HG03521 (cell line): ENCODE results near the gene CNOT11.
"Not testable (repeated sequence)": the region's sequence is repeated elsewhere in the genome, so short reads cannot be mapped to it uniquely, and the experiment has no call there.

Experiments used
- ATAC-seq: cut with Tn5 transposase; IDR thresholded peaks from one replicate; pipeline ENCODE4 v1.9.1; 2021; ENCODE audit warnings: mild to moderate bottlenecking, moderate library complexity; ENCODE audit not compliant: unreplicated experiment

Gene CNOT11

GRCh38 chr2:101244899-101245298 is 7.8 kb upstream of the CNOT11 start:
- not testable (repeated sequence) for ATAC-seq

DNA sequence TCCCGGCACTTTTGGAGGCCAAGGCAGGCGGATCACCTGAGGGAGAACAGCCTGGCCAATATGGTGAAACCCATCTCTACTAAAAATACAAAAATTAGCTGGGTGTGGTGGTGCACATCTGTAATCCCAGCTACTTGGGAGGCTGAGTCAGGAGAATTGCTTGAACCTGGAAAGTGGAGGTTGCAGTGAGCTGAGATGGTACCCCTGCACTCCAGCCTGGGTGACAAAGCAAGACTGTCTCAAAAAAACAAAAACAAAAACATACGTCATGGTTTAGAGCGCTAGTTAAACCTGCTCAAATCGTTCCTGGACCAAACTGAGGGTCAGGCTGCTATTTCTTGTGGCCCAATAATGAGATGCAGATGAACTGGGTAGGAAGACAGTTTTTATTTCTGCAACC is 7.2 kb upstream of the CNOT11 start:
- ATAC-seq: not testable (repeated sequence)

DNA sequence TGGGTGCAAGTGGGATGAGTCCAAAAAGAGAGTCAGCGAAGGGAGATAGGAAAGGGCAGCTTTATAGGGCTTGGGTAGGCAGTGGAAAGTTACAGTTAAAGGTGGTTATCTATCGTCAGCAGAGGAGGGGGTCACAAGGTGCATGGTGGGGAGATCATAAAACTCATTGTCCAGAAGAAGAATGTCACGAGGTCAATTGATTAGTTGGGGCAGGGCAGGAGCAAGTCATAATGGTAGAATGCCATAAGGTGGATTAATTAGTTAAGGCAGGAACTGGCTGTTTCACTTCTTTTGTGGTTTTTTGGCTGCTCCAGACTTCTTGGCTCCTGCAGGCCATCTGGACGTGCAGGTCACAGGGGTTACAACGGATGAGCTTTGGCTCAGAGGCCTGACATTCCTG is 3.9 kb upstream of the CNOT11 start:
- ATAC-seq: not testable (repeated sequence)

DNA sequence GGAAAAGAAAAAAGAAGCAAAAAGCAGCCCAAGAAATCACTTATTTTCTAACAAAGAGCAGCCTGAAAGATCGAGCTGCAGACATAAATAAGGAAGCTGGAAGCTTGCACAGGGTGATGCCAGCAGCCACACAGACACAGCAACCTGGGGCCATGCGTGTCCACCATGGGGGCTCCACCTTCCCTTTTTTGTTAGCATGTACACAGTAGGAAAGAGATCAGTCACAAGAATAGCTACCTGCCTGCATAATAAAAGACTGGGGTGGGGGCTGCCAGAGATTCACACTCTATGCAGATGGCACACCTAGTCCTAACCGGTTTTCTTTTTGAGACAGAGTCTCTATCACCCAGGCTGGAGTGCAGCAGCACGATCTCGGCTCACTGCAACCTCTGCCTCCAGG is 2.9 kb upstream of the CNOT11 start:
- no peak for ATAC-seq

- not testable (repeated sequence) for ATAC-seq
Observed at GRCh38 chr2:101251246-101251781, 1.4 kb upstream of the CNOT11 start.

DNA sequence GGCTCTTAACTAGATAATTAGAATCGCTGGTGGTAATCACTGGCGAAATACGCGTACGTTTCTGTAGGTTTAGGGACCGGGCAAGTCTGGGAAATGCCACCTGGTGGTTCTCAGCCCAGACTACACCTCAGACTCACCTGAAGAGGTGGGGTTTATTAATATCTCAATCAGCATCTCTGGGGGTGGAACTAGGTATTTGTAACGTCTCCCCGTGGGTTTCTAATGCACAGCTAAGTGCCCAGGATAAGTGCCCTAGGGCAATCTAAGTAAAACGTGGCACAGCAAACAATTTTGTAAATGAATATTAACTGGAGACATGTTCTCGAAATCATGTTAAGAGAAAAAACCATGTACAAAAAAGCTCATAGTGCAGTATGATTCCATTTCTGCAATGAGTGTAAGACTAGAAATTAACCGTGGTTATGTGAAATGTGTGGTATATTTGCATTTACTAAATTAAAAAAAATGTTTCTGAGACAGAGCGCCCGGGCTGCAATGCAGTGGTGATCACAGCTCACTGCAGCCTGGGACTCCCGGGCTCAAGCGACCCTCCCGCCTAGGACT is 760 bp upstream of the CNOT11 start:
- ATAC-seq: peak; percentile 34

- ATAC-seq: peak; percentile 55
Observed at GRCh38 chr2:101253013-101253702, 472 bp downstream of the CNOT11 start.

DNA sequence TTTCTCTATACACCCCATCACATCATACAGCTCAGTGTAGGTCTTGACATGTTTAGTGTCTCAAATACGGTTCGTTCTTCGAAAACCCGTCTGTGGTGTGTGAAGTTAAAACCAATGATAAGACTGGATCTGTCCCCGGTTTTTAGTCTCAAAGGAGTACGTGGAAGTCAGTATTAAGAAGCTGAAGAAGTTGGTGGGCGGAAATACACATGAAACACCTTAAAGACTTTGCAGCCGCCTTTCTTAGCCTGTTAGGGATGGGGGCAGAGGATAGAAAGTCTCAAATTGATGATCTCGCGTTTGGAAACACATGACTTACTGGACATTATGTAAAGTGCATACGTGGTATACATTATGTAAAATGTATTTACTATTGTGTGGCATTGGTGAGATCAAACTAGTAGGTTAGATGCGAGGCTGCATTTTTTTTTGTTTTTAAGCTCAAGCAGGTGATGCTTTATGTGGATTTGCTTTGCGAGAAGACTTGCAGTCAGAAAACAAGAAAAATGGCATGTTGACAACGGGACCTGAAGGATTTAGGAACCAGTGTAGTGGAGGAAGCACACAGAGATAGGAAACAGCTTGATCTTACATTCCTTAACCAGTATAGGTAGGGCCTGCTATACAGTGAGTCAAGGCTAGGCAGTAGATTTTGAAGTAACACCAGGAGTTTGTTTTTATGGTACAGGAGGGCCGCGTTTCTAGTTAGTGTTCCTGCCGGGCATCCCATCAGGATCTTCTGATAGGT is 1.2 kb downstream of the CNOT11 start:
- no peak for ATAC-seq

- no peak for ATAC-seq
Observed at GRCh38 chr2:101255501-101255900, 2.8 kb downstream of the CNOT11 start.

- ATAC-seq: no peak
Observed at GRCh38 chr2:101256316-101256715, 3.6 kb downstream of the CNOT11 start.

- no peak for ATAC-seq
Observed at GRCh38 chr2:101258804-101259203, 6.1 kb downstream of the CNOT11 start.

DNA sequence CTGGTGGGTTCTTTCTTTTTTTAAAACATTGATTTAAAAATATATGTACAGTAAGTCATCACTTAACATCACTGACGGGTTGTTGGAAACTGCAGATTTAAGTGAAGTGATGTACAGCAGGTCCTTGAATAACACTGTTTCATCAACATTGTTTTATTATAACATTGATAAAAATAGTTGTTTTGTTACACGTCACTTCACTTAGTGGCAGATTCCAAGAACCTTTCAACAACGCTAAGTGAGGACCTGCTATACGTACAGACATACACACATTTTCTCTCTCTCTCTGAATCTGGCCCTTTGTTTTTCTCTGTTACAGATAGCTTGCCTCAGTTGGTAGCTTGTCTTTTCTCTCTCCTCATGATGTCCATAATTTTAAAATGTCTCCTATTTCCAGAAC is 9.5 kb downstream of the CNOT11 start:
- ATAC-seq: no peak

- no peak for ATAC-seq
Observed at GRCh38 chr2:101263377-101263800, 10.7 kb downstream of the CNOT11 start.

- no peak for ATAC-seq
Observed at GRCh38 chr2:101264360-101264939, 11.8 kb downstream of the CNOT11 start.

- ATAC-seq: no peak
Observed at GRCh38 chr2:101265893-101266499, 13.3 kb downstream of the CNOT11 start.

GRCh38 chr2:101267671-101268656 is 15.3 kb downstream of the CNOT11 start:
- peak; percentile 40 for ATAC-seq

- no peak for ATAC-seq
Observed at GRCh38 chr2:101270700-101271259, 18.1 kb downstream of the CNOT11 start.

DNA sequence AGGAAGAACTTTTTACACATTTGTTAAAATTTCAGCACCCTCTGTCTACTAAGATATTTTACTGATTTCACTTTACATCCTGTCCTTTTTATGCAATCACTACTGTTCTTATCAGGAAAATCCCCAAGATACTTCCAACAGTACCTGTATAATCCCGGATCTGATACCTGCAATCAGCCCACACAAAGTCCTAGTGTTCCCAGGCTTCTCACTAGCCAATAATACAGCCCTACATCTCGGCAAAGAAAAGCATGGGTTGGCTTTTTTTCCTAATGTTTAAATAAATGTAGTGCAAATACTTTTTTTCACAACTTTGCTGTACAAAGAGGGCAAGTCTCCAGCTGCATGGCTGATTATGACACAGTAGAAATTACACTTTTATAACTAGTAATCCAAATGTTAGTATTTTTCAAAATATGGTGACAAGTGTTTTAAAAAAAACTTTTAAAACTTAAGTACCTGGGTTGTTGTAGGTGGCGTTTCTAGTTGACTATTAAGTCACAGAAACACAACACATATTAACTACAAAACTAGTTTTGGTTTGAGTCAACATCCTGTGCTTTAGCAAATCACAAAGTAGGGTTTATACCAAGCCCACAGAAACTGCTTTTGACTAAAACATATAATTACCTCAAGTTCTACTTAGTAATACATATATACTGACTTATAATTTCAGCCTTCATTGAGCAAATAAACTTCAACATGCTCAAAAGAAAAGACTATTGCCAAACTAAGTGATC is 19.5 kb downstream of the CNOT11 start:
- ATAC-seq: peak; percentile 78

GRCh38 chr2:101273056-101273455 is 20.4 kb downstream of the CNOT11 start:
- ATAC-seq: no peak
